Measurements from ENCODE around the gene CKS1B.

The CKS1B gene

GRCh38 chr1:154945160-154945961, 29.1 kb upstream of the CKS1B start:
- no peak overlapping the region for H3K4me3 ChIP-seq (ENCODE audit: low read depth, low read length)

- H3K4me3 ChIP-seq (ENCODE audit: low read depth, low read length), result no peak overlapping the region
Observed at GRCh38 chr1:154945962-154946850, 28.3 kb upstream of the CKS1B start.

- no peak overlapping the region for H3K4me3 ChIP-seq (ENCODE audit: low read depth, low read length)
Observed at GRCh38 chr1:154948079-154948478, 26.4 kb upstream of the CKS1B start.

- H3K4me3 ChIP-seq (ENCODE audit: low read depth, low read length), result no peak overlapping the region
Observed at GRCh38 chr1:154951901-154952657, 22.4 kb upstream of the CKS1B start.

- H3K4me3 ChIP-seq (ENCODE audit: low read depth, low read length), result no peak overlapping the region
Observed at GRCh38 chr1:154952664-154953063, 21.8 kb upstream of the CKS1B start.

GRCh38 chr1:154953611-154954038, 20.9 kb upstream of the CKS1B start:
- H3K4me3 ChIP-seq (ENCODE audit: low read depth, low read length), result no peak overlapping the region

GRCh38 chr1:154954541-154954940, 19.9 kb upstream of the CKS1B start:
- H3K4me3 ChIP-seq (ENCODE audit: low read depth, low read length), result no peak overlapping the region

GRCh38 chr1:154955039-154955717, 19.3 kb upstream of the CKS1B start:
- peak overlapping the region; percentile 56 for H3K4me3 ChIP-seq (ENCODE audit: low read depth, low read length)

GRCh38 chr1:154955718-154956543, 18.6 kb upstream of the CKS1B start, which contains the start of gene PBXIP1:
Gene PBXIP1 (minus strand): TSS chr1:154956099. CDS start chr1:154953721, 2,378 bp downstream.
- H3K4me3 ChIP-seq (ENCODE audit: low read depth, low read length), result peak within 1 kb of the TSS; percentile 56

- H3K4me3 ChIP-seq (ENCODE audit: low read depth, low read length), result peak overlapping the region; percentile 56
Observed at GRCh38 chr1:154956544-154956941, 17.9 kb upstream of the CKS1B start.

GRCh38 chr1:154957091-154957657, 17.3 kb upstream of the CKS1B start:
- H3K4me3 ChIP-seq (ENCODE audit: low read depth, low read length), result no peak overlapping the region

- no peak overlapping the region for H3K4me3 ChIP-seq (ENCODE audit: low read depth, low read length)
Observed at GRCh38 chr1:154958036-154958435, 16.4 kb upstream of the CKS1B start.

GRCh38 chr1:154958681-154959425, 15.6 kb upstream of the CKS1B start:
- H3K4me3 ChIP-seq (ENCODE audit: low read depth, low read length), result no peak overlapping the region

- no peak overlapping the region for H3K4me3 ChIP-seq (ENCODE audit: low read depth, low read length)
Observed at GRCh38 chr1:154959426-154959780, 15.1 kb upstream of the CKS1B start.

- H3K4me3 ChIP-seq (ENCODE audit: low read depth, low read length), result peak overlapping the region; percentile 76
Observed at GRCh38 chr1:154960446-154961136, 13.9 kb upstream of the CKS1B start.

- H3K4me3 ChIP-seq (ENCODE audit: low read depth, low read length), result peak within 1 kb of the TSS; percentile 76
Observed at GRCh38 chr1:154961207-154962155, 13.0 kb upstream of the CKS1B start, which contains the start of gene PYGO2. Gene PYGO2 (minus strand): TSS chr1:154961782. CDS start chr1:154961576, 206 bp downstream.
